ENCODE data around the gene C1orf226. TPM values are rescaled to one million over a fixed set of nuclear protein-coding genes. Genes with fewer than 3 reads are reported as not detected.

Gene C1orf226
- total and polyA plus RNA-seq, 12 donors, result 1.0 to 6.7 (median 5.3) TPM

DNA sequence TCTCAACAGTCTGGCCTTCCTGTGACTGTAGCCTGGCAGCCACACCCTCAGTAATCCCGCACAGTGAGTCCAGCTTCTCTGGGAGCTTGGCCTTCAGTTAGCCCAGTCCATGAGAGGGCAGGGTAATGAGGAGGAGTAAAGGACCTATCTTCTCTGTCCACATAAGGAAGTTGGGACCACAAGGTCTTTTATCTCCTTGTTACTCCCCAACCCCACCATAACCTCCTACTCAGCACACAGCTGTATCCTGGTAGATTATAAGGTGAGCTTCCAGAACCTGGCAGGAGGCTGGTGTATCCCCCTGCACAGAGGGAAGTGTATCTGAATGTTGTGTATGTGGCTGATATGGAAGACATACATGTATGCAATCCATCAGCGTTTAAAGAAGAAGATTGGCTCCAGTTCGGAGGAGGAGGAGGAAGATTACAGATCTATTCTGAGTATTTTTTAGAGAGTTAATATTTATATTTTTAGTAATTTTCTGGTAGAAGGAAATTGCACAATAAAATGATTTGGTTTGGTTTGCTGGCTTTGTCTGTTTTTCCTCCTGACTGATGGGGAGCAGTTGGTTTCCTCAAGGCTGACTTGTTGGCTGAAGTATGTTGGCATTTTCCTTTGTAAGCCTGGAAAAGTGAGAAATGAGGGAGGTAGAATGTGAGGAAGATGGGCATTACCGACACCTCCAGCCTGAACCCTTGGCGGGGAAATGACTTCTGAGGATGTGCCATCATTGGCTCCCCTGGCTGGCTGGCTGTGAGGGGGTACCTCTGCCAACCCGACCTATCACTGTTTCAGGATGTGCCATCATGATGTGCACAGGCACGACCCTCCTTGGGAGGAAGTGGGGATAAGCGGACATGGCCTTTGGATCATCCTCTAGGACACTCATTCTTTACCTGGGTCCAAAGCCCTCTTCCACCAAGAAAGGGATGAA is 5.0 kb downstream of the C1orf226 start:
- H3K4me3 ChIP-seq, result no peak overlapping the region
- intact Hi-C loops (cut with DNase I), result loop anchor here in 2 of 10 donors (5.0 to 10.0 kb wide), 2 partner anchors 92 to 329 kb away; no protein-coding TSS in a partner anchor
- TF ChIP-seq CTCF (IDR thresholded peaks at IDR 0.05), result no peak
- 82 to 88% methylated on average over 8 of the region's 8 CpGs for WGBS, 2 donors
- ATAC-seq, result no peak
- no peak overlapping the region for H3K27ac ChIP-seq
- DNase-seq, result no peak
- H3K9me3 ChIP-seq, result no peaks in the 10 kb centered on the region
- no peaks in the 10 kb centered on the region for H3K36me3 ChIP-seq
- H3K27me3 ChIP-seq, result no peaks in the 10 kb centered on the region
- H3K4me1 ChIP-seq, result peaks cover 0 to 1% (median 0%) of the 10 kb centered on the region in 9 donors

GRCh38 chr1:162387226-162388082 is 5.9 kb downstream of the C1orf226 start:
- Histone ChIP-seq H3K27ac (no peak overlapping the region), H3K4me3 (no peak overlapping the region), H3K27me3 (no peaks in the 10 kb centered on the region), H3K36me3 (no peaks in the 10 kb centered on the region), H3K4me1 (peaks cover 0 to 5% (median 0%) of the 10 kb centered on the region in 9 donors), H3K9me3 (no peaks in the 10 kb centered on the region)
- DNase-seq (no peak), ATAC-seq (no peak)
- intact Hi-C loops (cut with DNase I), result loop anchor here in 2 of 10 donors (5.0 to 10.0 kb wide), 2 partner anchors 93 to 330 kb away; no protein-coding TSS in a partner anchor
- WGBS, 2 donors, result 66 to 71% methylated on average over 20 of the region's 20 CpGs
- no peak for TF ChIP-seq CTCF (IDR thresholded peaks at IDR 0.05)

DNA sequence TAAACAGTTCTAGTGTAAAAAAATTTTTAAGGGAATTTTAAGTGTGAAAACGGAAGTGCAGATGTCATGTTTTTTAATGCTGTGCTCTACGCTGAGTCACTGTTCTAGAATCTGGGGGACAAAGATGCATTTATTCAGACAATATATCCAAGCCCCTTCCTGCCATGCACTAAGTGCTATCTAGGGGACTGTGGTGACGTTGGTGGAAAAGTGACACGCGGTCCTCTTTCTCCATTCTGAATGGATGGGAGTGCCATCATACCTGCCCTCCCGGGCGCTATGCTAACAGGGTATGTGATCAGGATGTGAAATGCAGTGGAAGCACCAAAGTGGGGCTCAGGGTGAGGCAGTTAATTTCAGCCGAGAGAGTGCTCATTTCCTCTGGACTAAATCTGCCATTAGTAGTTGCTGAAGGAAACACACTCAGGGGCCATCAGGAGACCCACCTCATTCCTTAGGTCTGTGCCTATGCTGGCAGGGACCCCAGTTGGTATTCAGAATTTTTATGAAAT is 6.6 kb downstream of the C1orf226 start:
- Histone ChIP-seq H3K36me3 (no peaks in the 10 kb centered on the region), H3K27ac (no peak overlapping the region), H3K9me3 (no peaks in the 10 kb centered on the region), H3K27me3 (peaks cover 0 to under 1% (median 0%) of the 10 kb centered on the region in 7 donors), H3K4me1 (peaks cover 0 to 5% (median 0%) of the 10 kb centered on the region in 9 donors), H3K4me3 (no peak overlapping the region)
- DNase-seq (no peak), ATAC-seq (no peak)
- intact Hi-C loops (cut with DNase I), result loop anchor here in 2 of 10 donors (5.0 to 10.0 kb wide), 2 partner anchors 93 to 331 kb away; no protein-coding TSS in a partner anchor
- 83 to 85% methylated on average over 8 of the region's 8 CpGs for WGBS, 2 donors
- TF ChIP-seq CTCF (IDR thresholded peaks at IDR 0.05), result no peak

- WGBS, 2 donors, result 92 to 94% methylated on average over 5 of the region's 5 CpGs
- no peaks in the 10 kb centered on the region for H3K36me3 ChIP-seq
- H3K4me3 ChIP-seq, result no peak overlapping the region
- intact Hi-C loops (cut with DNase I), result loop anchor here in 2 of 10 donors (5.0 to 10.0 kb wide), 2 partner anchors 94 to 331 kb away; no protein-coding TSS in a partner anchor
- H3K27ac ChIP-seq, result no peak overlapping the region
- DNase-seq, result no peak
- ATAC-seq, result peak in 3 of 8 donors; percentile 49 to 70 (median 63)
- no peaks in the 10 kb centered on the region for H3K9me3 ChIP-seq
- peaks cover 0 to 5% (median 0%) of the 10 kb centered on the region in 9 donors for H3K4me1 ChIP-seq
- no peak for TF ChIP-seq CTCF (IDR thresholded peaks at IDR 0.05)
- H3K27me3 ChIP-seq, result peaks cover 0 to 4% (median 0%) of the 10 kb centered on the region in 7 donors
These were observed 7.1 kb downstream of the C1orf226 start for GRCh38 chr1:162388615-162389014.
